ENCODE measurements around the gene ATP5ME.

ATP5ME gene

DNA sequence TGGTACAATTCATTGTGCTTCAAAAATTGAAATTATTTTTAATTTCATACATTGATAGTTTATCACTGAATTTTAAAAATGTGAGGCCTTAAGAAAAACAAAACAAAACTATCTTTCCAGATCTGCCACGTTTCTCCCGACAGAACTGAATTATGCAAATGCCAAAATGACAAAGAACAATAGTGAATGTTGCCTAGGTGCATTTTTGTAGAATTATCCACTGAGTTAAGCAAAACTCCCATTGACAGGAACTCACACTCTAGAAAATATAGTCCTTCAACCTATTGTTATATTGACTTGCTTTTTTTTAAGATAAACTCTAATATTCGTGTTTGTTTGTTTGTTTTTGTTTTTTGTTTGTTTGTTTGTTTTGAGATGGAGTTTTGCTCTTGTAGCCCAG, 38.0 kb upstream of the ATP5ME start:
- DNase-seq (ENCODE audit: low read depth in 1 of 2, low spot score in 1 of 2), result no peak
- no peak overlapping the region for H3K4me3 ChIP-seq (replicated peaks; ENCODE audit: insufficient read depth, low read length)
- TF ChIP-seq, protein P1, sequence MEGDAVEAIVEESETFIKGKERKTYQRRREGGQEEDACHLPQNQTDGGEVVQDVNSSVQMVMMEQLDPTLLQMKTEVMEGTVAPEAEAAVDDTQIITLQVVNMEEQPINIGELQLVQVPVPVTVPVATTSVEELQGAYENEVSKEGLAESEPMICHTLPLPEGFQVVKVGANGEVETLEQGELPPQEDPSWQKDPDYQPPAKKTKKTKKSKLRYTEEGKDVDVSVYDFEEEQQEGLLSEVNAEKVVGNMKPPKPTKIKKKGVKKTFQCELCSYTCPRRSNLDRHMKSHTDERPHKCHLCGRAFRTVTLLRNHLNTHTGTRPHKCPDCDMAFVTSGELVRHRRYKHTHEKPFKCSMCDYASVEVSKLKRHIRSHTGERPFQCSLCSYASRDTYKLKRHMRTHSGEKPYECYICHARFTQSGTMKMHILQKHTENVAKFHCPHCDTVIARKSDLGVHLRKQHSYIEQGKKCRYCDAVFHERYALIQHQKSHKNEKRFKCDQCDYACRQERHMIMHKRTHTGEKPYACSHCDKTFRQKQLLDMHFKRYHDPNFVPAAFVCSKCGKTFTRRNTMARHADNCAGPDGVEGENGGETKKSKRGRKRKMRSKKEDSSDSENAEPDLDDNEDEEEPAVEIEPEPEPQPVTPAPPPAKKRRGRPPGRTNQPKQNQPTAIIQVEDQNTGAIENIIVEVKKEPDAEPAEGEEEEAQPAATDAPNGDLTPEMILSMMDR (IDR thresholded peaks at IDR 0.05; ENCODE audit: insufficient read depth, low read length), result no peak
- no peak for TF ChIP-seq SPI1 (IDR thresholded peaks at IDR 0.05; ENCODE audit: borderline replicate concordance, low read depth)
- TF ChIP-seq GABPA (IDR thresholded peaks at IDR 0.05; ENCODE audit: low read depth), result no peak
- TF ChIP-seq POLR2AphosphoS5 (IDR thresholded peaks at IDR 0.05; ENCODE audit: low read depth), result no peak
- TF ChIP-seq, protein P2, sequence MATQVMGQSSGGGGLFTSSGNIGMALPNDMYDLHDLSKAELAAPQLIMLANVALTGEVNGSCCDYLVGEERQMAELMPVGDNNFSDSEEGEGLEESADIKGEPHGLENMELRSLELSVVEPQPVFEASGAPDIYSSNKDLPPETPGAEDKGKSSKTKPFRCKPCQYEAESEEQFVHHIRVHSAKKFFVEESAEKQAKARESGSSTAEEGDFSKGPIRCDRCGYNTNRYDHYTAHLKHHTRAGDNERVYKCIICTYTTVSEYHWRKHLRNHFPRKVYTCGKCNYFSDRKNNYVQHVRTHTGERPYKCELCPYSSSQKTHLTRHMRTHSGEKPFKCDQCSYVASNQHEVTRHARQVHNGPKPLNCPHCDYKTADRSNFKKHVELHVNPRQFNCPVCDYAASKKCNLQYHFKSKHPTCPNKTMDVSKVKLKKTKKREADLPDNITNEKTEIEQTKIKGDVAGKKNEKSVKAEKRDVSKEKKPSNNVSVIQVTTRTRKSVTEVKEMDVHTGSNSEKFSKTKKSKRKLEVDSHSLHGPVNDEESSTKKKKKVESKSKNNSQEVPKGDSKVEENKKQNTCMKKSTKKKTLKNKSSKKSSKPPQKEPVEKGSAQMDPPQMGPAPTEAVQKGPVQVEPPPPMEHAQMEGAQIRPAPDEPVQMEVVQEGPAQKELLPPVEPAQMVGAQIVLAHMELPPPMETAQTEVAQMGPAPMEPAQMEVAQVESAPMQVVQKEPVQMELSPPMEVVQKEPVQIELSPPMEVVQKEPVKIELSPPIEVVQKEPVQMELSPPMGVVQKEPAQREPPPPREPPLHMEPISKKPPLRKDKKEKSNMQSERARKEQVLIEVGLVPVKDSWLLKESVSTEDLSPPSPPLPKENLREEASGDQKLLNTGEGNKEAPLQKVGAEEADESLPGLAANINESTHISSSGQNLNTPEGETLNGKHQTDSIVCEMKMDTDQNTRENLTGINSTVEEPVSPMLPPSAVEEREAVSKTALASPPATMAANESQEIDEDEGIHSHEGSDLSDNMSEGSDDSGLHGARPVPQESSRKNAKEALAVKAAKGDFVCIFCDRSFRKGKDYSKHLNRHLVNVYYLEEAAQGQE (IDR thresholded peaks at IDR 0.05; ENCODE audit: insufficient replicate concordance, low read depth), result no peak
- no peak overlapping the region for H3K27ac ChIP-seq (replicated peaks)
- no peaks in the 10 kb centered on the region for H3K27me3 ChIP-seq (ENCODE audit: insufficient read depth, poor library complexity, severe bottlenecking)

GRCh38 chr4:710916-711315, 36.8 kb upstream of the ATP5ME start:
- DNase-seq (ENCODE audit: low read depth in 1 of 2, low spot score in 1 of 2), result no peak
- no peak overlapping the region for H3K27ac ChIP-seq (replicated peaks)

GRCh38 chr4:710116-710515, 36.0 kb upstream of the ATP5ME start:
- Histone ChIP-seq H3K4me3 (replicated peaks; ENCODE audit: insufficient read depth, low read length) (no peak overlapping the region), H3K27ac (replicated peaks) (no peak overlapping the region), H3K27me3 (ENCODE audit: insufficient read depth, poor library complexity, severe bottlenecking) (no peaks in the 10 kb centered on the region)
- no peak for DNase-seq (ENCODE audit: low read depth in 1 of 2, low spot score in 1 of 2)
- TF ChIP-seq, protein P2 (IDR thresholded peaks at IDR 0.05; ENCODE audit: insufficient replicate concordance, low read depth), result no peak
- no peak for TF ChIP-seq SPI1 (IDR thresholded peaks at IDR 0.05; ENCODE audit: borderline replicate concordance, low read depth)
- TF ChIP-seq, protein P1 (IDR thresholded peaks at IDR 0.05; ENCODE audit: insufficient read depth, low read length), result no peak
- no peak for TF ChIP-seq GABPA (IDR thresholded peaks at IDR 0.05; ENCODE audit: low read depth)
- no peak for TF ChIP-seq POLR2AphosphoS5 (IDR thresholded peaks at IDR 0.05; ENCODE audit: low read depth)

More at GRCh38 chr4:710916-711315, 36.8 kb upstream of the ATP5ME start:
- no peak overlapping the region for H3K4me3 ChIP-seq (replicated peaks; ENCODE audit: insufficient read depth, low read length)
- no peaks in the 10 kb centered on the region for H3K27me3 ChIP-seq (ENCODE audit: insufficient read depth, poor library complexity, severe bottlenecking)
- TF ChIP-seq GABPA (IDR thresholded peaks at IDR 0.05; ENCODE audit: low read depth), result no peak
- TF ChIP-seq, protein P2 (IDR thresholded peaks at IDR 0.05; ENCODE audit: insufficient replicate concordance, low read depth), result no peak
- TF ChIP-seq POLR2AphosphoS5 (IDR thresholded peaks at IDR 0.05; ENCODE audit: low read depth), result no peak
- TF ChIP-seq SPI1 (IDR thresholded peaks at IDR 0.05; ENCODE audit: borderline replicate concordance, low read depth), result no peak
- TF ChIP-seq, protein P1 (IDR thresholded peaks at IDR 0.05; ENCODE audit: insufficient read depth, low read length), result no peak
